ENCODE data around the gene TJP1.
"Not testable (repeated sequence)": the region's sequence is repeated elsewhere in the genome, so short reads cannot be mapped to it uniquely, and the experiment has no call there.

Gene TJP1

DNA sequence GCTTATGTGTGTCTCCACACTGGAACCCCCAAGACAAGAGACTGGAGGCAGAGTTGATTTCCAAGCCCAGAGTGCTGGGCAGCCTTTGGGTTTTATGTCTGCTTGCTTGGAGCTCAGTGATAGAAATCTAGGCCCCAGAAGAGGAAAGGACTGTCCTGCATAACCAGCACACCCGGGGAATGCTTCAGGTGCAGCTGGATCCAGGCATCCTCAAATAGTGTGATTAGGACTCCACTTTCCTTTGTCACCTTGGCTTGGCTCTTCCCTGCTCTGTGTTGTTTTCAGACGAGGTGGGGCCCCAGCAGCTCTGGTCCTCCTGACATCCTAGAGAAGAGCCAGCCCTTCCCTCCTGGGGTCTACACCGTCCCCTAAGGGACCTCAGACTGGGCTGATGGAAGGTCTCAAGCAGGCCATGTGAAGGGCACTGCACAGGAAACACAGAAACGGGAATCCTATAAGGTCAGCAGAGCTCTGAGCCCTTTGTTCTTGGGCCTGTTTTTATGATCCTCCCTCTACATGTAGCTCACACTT is 143.7 kb downstream of the TJP1 start:
- no peak for DNase-seq

- DNase-seq: no peak
Measured at GRCh38 chr15:29677871-29678461, 144.3 kb downstream of the TJP1 start.

DNA sequence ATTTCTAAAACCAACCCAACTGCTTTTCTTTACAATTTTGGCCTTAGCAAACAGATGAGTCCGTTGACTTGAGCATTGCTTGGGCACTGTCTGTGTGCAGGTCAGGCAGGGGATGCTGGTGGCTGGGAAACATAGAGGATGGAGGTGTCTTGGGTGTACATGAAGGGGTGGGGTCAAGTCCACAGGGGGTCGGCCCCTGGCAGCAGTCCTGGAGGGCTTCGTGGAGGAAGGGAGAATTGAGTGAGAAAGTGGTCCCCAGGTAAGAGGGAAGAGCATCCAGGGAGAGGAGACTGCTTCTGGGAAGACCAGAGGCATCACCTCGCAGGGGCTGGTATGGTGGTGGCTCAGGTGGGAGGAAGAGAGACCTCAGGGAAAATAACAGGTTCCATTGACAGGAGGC is 144.8 kb downstream of the TJP1 start:
- no peak for DNase-seq

- no peak for DNase-seq
Measured at GRCh38 chr15:29676961-29677402, 145.3 kb downstream of the TJP1 start.

GRCh38 chr15:29676374-29676960 is 145.8 kb downstream of the TJP1 start:
- not testable (repeated sequence) for DNase-seq

DNA sequence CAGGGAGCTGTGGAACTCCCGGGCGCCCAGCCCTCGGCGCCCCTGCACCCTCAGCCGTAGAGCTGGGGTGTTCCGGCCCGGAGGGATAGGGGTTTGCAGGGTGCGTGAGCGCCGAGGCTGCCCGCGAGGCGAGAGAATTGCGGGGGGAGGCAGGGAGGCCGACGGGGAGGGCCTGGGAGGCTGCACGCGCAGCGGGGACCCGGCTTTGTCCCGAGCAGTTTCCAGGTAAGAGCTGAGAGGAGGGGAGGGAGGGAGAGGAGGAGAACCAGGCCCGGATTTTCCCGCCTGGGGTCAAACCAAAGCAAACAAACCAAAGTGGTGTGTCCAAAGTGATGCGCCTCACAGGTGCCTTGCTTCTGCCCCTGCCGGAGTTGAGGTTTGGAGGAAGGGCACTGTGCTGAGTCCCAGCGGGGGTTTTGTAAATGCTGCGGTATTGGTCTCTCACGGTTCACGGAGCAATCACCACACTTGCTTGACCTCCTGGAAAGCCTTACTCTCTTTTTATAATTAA is 146.4 kb downstream of the TJP1 start:
- DNase-seq: no peak

DNA sequence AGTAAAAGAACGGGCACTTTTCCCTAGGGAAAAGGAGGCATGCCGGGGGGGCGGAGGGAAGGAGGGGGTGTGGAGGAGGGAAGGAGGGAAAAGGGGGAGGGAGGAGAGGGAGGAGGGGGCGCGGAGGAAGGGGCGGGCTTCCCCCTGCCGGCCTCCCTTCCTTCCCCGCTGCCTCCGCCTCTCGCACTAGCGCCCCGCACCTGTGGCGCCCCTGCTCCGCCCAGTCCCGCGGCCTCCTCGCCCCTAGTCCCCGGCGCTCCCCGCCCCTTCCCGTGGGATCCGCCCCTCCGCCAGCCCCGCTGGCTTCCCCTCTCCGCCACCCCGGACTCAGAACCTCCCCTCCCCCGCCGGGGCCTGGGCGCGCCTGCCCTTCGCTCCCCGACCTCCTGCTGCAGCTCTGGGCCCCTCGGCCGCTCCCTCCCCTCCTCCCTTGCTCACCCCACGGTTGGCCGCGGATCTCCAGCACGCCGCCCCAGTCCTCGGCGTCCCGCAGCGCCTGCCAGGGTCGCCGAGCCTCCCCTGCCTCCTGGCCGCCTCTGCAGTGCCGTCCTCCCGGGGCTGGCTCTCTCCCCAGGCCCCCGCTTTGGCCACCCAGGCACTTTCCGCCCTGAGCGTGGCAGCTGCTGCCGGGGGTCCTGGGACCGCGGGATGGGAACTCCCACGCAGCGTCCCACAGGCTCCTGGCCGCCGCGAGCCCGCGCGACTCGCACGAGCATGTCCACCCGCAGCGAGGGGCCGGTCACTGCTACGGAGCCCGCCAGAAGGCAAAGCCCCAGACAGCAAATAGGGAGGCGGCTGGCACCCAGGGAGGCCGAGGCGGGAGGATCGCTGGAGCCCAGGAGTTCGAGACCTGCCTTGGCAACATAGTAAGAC is 147.4 kb downstream of the TJP1 start:
- DNase-seq: peak; percentile 35

- no peak for DNase-seq
Measured at GRCh38 chr15:29672923-29673809, 149.1 kb downstream of the TJP1 start.

DNA sequence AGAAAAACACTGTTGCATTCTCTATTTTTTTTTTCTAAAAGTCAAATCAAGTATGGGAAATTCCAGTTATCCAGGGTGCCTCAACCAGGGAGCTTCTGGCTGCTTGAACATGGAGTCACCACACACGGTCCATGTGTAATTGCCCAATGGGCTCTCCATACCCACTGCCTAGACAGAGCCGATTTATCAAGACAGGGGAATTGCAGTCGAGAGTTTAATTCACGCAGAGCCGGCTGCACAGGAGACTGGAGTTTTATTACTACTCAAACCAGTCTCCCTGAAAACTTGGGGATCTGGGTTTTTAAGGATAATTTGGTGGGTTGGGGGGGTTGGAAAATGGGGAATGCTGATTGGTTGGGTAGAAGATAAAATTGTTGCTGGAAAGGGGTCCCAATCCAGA is 149.8 kb downstream of the TJP1 start:
- no peak for DNase-seq

DNA sequence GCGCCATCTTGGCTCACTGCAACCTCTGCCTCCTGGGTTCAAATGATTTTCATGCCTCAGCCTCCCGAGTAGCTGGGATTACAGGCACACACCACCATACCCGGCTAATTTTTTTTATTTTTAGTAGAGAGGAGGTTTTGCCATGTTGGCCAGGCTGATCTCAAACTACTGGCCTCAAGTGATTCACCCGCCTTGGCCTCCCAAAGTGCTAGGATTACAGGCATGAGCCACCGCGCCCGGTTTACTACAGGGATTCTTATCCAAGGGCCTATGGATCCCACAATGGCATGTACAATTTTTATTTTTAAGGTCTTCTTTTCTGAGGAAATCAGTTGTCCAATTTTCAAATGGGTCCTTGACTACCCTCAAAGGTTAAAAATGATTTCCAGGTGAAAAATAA is 150.2 kb downstream of the TJP1 start:
- not testable (repeated sequence) for DNase-seq

- no peak for DNase-seq
Measured at GRCh38 chr15:29670998-29671981, 151.0 kb downstream of the TJP1 start.

- DNase-seq: no peak
Measured at GRCh38 chr15:29670266-29670665, 152.0 kb downstream of the TJP1 start.

- no peak for DNase-seq
Measured at GRCh38 chr15:29669823-29670222, 152.4 kb downstream of the TJP1 start.

DNA sequence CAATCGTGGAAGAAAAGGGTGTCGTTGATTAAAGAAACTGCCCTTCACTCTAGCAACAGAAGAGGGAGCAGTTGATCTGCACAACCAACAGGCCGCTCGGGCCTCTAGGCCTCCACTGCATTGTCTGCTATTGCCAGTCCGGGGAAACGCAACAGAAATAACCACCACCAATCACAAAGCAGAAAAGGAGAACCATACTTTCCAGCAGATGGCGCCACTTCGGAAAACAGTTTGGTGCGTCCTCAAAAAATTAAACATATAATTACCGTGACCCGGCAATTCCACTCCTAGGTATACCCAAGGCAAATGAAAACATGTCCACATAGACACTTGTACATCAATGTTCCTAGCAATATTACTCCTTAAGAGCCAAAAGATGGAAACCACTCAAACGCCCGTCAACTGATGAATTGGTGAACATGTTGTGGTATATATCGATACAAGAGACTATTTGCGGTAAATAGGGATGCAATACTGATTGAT is 154.1 kb downstream of the TJP1 start:
- DNase-seq: peak; percentile 75

DNA sequence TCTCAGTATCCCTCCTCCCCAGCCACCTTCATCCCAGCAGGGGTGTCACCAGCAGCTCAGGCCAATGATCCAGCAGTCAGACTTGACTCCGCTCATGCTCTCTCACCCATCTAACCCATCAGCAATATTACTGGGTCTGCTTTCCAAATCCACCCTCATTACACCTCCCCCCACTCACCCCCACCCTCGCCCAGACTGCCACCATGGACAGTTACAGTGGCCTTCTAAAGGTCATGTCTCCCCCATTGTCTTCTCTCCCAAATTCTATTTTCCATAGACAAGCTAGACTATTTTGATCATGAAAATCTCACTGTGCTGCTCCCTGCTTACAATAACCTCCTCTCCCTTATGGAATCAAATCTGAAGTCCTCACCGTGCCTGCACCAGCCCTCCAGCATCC is 156.0 kb downstream of the TJP1 start:
- no peak for DNase-seq

DNA sequence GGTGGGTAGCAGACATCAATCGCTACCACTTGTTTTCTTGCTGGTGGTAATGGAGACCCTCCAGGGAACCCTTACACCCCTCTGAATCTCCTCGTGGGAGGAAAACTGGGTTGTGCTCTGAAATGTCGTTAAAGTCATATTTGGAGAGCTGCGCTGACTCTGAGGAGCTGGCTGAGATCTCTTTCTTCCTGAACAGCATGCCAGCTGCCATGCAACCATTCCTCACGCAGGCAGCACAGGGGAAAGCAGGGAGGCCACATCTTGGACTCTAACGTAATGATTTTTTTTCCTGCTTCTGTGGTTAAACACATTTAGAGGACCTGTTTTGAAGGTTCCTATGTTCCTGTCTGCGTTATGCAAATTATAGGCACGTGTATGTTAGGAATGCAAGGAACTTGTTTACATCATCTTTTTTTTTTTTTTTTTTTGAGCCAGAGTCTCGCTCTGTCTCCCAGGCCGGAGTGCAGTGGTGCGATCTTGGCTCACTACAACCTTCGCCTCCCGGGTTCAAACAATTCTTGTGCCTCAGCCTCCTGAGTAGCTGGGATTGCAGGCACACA is 156.7 kb downstream of the TJP1 start:
- DNase-seq: no peak

GRCh38 chr15:29664406-29664805 is 157.9 kb downstream of the TJP1 start:
- no peak for DNase-seq

DNA sequence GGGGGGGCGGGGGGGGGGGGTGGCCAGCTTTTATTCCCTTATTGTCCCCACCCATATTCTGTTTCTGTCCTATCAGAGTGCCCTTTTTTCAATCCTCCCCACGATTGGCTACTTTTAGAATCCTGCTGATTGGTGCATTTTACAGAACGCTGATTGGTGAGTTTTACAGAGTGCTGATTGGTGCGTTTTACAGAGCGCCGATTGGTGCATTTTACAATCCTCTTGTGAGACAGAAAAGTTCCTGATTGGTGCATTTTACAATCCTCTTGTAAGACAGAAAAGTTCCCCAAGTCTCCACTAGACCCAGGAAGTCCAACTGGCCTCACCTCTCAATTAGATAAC is 164.8 kb downstream of the TJP1 start:
- DNase-seq: not testable (repeated sequence)

DNA sequence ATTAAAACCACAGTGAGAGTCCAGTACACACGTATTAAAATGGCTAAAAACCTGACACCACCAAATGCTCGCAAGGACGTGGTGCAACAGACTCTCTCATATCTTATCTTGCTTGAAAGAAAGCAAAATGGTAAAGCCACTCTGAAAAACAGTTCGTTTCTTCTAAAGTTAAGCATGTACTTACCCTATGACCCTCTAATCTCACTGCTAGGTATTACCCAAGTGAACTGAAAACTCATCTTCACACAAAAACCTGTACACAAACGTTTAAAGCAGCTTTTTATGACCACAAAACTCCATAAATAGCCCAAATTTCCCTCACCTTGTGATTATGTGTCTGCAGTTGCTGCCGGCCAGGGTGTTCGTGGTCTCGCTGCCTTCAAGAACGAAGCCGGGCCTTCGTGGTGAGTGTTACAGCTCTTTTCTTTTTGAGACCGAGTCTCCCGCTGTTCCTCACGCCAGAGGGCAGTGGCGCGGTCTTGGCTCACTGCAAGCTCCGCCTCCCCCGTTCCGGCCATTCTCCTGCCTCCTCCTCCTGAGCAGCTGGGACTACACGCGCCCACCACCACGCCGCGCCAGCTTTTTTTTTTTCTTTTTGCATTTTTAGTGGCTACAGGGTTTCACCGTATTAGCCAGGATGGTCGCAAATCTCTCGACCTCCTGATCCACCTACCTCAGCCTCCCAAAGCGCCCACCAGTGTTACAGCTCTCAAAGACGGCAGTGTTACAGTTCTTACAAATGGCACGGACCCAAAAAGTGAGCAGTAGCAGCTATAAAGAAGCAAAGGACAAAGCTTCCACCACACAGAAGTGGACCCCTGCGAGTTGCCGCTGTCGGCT is 165.4 kb downstream of the TJP1 start:
- peak; percentile 11 for DNase-seq

GRCh38 chr15:29652595-29652994 is 169.7 kb downstream of the TJP1 start:
- DNase-seq: no peak
